ENCODE data around the gene HELB. TPM values are rescaled to one million over a fixed set of nuclear protein-coding genes. Genes with fewer than 3 reads are reported as not detected.

The HELB gene
- total RNA-seq, 1 experiment from 2014 or later: 9.3 TPM

DNA sequence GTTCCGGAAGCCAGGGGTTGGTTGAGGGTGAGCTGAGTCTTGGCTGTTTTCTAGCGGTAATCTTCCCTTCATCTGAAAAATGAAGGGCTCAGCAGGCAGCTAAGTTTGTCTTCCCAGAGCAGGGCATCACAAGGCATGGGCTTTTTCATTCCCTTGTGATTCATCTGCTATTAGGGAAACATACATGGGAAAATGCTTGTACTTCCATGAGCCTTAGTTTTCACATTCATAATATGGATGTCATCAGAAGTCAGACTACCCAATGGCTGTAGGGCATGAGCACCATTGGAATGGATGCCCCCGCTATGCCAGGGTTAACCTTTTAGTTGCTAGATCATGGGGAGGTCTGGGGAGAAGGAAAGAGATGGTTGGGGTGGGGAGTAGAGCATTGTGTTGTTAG lies 18.7 kb downstream of the HELB start:
- no peaks in the 10 kb centered on the region for H3K27me3 ChIP-seq (ENCODE audit: insufficient read depth, low read length)
- CTCF ChIA-PET: no interaction called here
- H3K4me1 ChIP-seq (ENCODE audit: control insufficient read depth in 1 of 2, insufficient read depth in 2 of 2, low read length in 2 of 2): no peaks in the 10 kb centered on the region
- TF ChIP-seq ELF1 (IDR thresholded peaks at IDR 0.05; ENCODE audit: borderline replicate concordance, low read depth) (no peak), POLR2A (IDR thresholded peaks at IDR 0.05; ENCODE audit: borderline replicate concordance, extremely low read depth, insufficient read depth, insufficient read length) (no peak), JUND (IDR thresholded peaks at IDR 0.05) (no peak), EZH2phosphoT487 (IDR thresholded peaks at IDR 0.05; ENCODE audit: borderline replicate concordance) (no peak), CEBPB (IDR thresholded peaks at IDR 0.05; ENCODE audit: low read depth) (no peak)
- TF ChIP-seq, protein P1, sequence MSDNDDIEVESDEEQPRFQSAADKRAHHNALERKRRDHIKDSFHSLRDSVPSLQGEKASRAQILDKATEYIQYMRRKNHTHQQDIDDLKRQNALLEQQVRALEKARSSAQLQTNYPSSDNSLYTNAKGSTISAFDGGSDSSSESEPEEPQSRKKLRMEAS (IDR thresholded peaks at IDR 0.05): no peak
- TF ChIP-seq, protein P2, sequence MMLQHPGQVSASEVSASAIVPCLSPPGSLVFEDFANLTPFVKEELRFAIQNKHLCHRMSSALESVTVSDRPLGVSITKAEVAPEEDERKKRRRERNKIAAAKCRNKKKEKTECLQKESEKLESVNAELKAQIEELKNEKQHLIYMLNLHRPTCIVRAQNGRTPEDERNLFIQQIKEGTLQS (IDR thresholded peaks at IDR 0.05): no peak
- no peak overlapping the region for H3K4me3 ChIP-seq (replicated peaks in 1 of 2; ENCODE audit: low read depth in 1 of 2, low read length in 2 of 2)
- no peak overlapping the region for H3K4me2 ChIP-seq (ENCODE audit: low read length)
- no peak overlapping the region for H3K27ac ChIP-seq (ENCODE audit: low read depth, low read length)
- H3K9me3 ChIP-seq (ENCODE audit: control insufficient read depth in 1 of 2, insufficient read depth in 1 of 2, low read depth in 1 of 2, low read length in 2 of 2): no peaks in the 10 kb centered on the region
- ATAC-seq: no peak
- no peak overlapping the region for H2AFZ ChIP-seq (ENCODE audit: low read depth, low read length, poor library complexity, severe bottlenecking)
- no peak overlapping the region for H3K9ac ChIP-seq (ENCODE audit: low read length)
- no peaks in the 10 kb centered on the region for H3K79me2 ChIP-seq (ENCODE audit: insufficient read depth, low read length)
- POLR2A ChIA-PET: no interaction called here
- no peaks in the 10 kb centered on the region; the same call in 1 of the 2 replicates for H4K20me1 ChIP-seq (ENCODE audit: insufficient read depth)
- H3K36me3 ChIP-seq (ENCODE audit: control insufficient read depth in 1 of 2, insufficient read depth in 2 of 2, low read length in 2 of 2): no peaks in the 10 kb centered on the region
- RAD21 ChIA-PET (ENCODE audit: low non-redundant PET in 1 of 2, low total read pairs in 2 of 2, uncharacterized antibody in 2 of 2, unreplicated experiment in 2 of 2): no interaction called here
- no TSS peak for BruUV-seq (replicated peaks)
- no peaks in the 10 kb centered on the region for H3K9me2 ChIP-seq (ENCODE audit: insufficient read depth)
- intact Hi-C loops (cut with micrococcal nuclease): no loop called here
- no peak for DNase-seq (ENCODE audit: low read depth, low spot score)

DNA sequence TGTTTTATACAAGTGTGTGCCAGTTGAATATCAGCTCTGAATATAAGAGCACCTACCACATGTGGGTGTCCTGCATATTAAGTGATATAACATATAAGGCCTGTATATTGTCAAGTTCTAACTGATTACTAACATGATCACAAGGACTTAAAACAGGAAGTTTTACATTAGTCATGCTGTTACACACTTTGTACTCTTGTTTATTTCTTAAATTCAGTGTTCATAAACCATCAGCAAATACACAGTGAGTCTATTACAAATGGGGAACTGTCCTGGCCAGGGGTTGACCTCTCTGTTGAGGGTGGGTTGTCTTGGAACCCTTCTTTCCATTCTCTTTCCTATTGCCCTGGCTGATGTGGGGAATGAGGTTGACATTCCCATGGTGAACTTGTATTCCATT lies 19.1 kb downstream of the HELB start:
- no peaks in the 10 kb centered on the region for H3K27me3 ChIP-seq (ENCODE audit: insufficient read depth, low read length)
- no peak overlapping the region for H2AFZ ChIP-seq (ENCODE audit: low read depth, low read length, poor library complexity, severe bottlenecking)
- ATAC-seq: no peak
- H4K20me1 ChIP-seq (ENCODE audit: insufficient read depth): no peaks in the 10 kb centered on the region; the same call in 1 of the 2 replicates
- intact Hi-C loops (cut with micrococcal nuclease): no loop called here
- ChIA-PET RAD21 (ENCODE audit: low non-redundant PET in 1 of 2, low total read pairs in 2 of 2, uncharacterized antibody in 2 of 2, unreplicated experiment in 2 of 2) (no interaction called here), CTCF (no interaction called here), POLR2A (no interaction called here)
- no peak for TF ChIP-seq SIN3A (IDR thresholded peaks at IDR 0.05; ENCODE audit: low read depth)
- TF ChIP-seq JUND (IDR thresholded peaks at IDR 0.05): no peak
- TF ChIP-seq, protein P3, sequence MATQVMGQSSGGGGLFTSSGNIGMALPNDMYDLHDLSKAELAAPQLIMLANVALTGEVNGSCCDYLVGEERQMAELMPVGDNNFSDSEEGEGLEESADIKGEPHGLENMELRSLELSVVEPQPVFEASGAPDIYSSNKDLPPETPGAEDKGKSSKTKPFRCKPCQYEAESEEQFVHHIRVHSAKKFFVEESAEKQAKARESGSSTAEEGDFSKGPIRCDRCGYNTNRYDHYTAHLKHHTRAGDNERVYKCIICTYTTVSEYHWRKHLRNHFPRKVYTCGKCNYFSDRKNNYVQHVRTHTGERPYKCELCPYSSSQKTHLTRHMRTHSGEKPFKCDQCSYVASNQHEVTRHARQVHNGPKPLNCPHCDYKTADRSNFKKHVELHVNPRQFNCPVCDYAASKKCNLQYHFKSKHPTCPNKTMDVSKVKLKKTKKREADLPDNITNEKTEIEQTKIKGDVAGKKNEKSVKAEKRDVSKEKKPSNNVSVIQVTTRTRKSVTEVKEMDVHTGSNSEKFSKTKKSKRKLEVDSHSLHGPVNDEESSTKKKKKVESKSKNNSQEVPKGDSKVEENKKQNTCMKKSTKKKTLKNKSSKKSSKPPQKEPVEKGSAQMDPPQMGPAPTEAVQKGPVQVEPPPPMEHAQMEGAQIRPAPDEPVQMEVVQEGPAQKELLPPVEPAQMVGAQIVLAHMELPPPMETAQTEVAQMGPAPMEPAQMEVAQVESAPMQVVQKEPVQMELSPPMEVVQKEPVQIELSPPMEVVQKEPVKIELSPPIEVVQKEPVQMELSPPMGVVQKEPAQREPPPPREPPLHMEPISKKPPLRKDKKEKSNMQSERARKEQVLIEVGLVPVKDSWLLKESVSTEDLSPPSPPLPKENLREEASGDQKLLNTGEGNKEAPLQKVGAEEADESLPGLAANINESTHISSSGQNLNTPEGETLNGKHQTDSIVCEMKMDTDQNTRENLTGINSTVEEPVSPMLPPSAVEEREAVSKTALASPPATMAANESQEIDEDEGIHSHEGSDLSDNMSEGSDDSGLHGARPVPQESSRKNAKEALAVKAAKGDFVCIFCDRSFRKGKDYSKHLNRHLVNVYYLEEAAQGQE (IDR thresholded peaks at IDR 0.05; ENCODE audit: low read depth): no peak
- TF ChIP-seq RAD21 (IDR thresholded peaks at IDR 0.05; ENCODE audit: low read depth): no peak
- TF ChIP-seq YY1 (IDR thresholded peaks at IDR 0.05; ENCODE audit: extremely low read depth, insufficient replicate concordance, low read depth, low read length): no peak
- TF ChIP-seq, protein P2 (IDR thresholded peaks at IDR 0.05): no peak
- TF ChIP-seq, protein P1 (IDR thresholded peaks at IDR 0.05): no peak
- H3K4me1 ChIP-seq (ENCODE audit: control insufficient read depth in 1 of 2, insufficient read depth in 2 of 2, low read length in 2 of 2): no peaks in the 10 kb centered on the region
- no peaks in the 10 kb centered on the region for H3K36me3 ChIP-seq (ENCODE audit: control insufficient read depth in 1 of 2, insufficient read depth in 2 of 2, low read length in 2 of 2)
- no peak overlapping the region for H3K9ac ChIP-seq (ENCODE audit: low read length)
- H3K9me2 ChIP-seq (ENCODE audit: insufficient read depth): no peaks in the 10 kb centered on the region
- BruUV-seq (replicated peaks): no TSS peak
- H3K4me3 ChIP-seq (replicated peaks in 1 of 2; ENCODE audit: low read depth in 1 of 2, low read length in 2 of 2): no peak overlapping the region
- H3K9me3 ChIP-seq (ENCODE audit: control insufficient read depth in 1 of 2, insufficient read depth in 1 of 2, low read depth in 1 of 2, low read length in 2 of 2): no peaks in the 10 kb centered on the region
- DNase-seq (ENCODE audit: low read depth, low spot score): no peak
- no peak overlapping the region for H3K4me2 ChIP-seq (ENCODE audit: low read length)
- no peaks in the 10 kb centered on the region for H3K79me2 ChIP-seq (ENCODE audit: insufficient read depth, low read length)
- no peak overlapping the region for H3K27ac ChIP-seq (ENCODE audit: low read depth, low read length)

All from HCT116 (cell line).